Measurements from ENCODE around the gene SLC18A3.

GRCh38 chr10:49631975-49632374, 21.9 kb downstream of the SLC18A3 start:
- TF ChIP-seq CTCF (IDR thresholded peaks at IDR 0.05) (no peak), POLR2A (IDR thresholded peaks at IDR 0.05) (no peak)
